Jurkat, Clone E6-1 (cell line): ENCODE data around the gene CORO7.

Source experiments
- DNase-seq: peaks from one replicate; pipeline ENCODE4 v3.0.0-alpha.2; 2011; ENCODE audit warnings: low read depth, low spot score
- H3K4me3 ChIP-seq: 2 replicates; pipeline ENCODE4 v1.5.1; 2011; ENCODE audit warnings: mild to moderate bottlenecking, low read length, control low read depth, moderate library complexity

The CORO7 gene

DNA sequence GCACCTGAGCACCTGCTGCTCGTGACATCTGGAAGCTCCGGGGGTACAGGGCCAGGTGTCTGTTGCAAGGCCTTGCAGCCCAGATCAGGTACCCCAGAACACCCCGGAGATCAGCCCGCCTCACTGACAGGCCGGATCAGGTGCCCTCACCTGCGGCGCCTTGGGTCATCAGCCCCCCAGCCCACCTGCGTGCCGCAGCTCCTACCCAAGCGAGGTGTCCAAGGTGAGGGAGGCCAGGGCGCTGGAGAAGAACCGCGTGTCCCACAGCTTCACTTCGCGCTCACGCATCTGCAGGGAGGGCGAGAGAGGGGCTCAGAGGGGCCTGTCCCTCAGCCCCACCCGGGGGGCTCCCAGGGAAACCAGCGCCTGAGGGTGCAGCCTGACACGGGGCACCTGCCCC, 28.6 kb downstream of the CORO7 start:
- no peak overlapping the region for H3K4me3 ChIP-seq
- DNase-seq = no peak

DNA sequence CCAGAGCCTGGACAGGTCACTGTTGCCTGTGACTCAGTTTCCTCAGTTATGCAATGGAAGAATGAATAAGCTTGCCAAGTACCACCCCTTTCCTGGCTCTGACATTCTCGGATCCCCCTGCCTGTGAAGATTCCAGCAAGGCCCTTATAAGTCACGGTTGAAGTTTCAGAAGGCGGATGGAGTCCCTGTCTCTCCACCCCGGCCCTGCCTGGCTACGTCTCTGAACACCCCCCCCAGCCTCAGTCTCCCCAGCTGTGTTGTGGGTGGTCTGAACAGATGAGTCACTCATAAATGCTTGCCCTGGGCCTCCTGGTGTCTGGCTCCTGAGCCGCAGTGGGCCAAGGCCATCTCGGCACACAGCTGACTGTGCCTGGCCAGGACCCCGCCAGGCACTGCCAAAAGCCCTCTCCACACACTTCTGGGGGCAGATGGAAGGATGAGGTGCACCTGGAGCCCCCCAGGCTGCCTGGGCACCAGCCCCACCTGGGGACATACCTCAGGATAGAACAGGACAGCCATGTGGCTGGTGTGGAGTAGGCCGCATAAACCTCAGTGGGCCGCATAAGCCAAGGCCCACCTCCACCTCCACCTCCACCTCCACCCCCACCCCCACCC, 29.3 kb downstream of the CORO7 start:
- no peak overlapping the region for H3K4me3 ChIP-seq
- DNase-seq = no peak

DNA sequence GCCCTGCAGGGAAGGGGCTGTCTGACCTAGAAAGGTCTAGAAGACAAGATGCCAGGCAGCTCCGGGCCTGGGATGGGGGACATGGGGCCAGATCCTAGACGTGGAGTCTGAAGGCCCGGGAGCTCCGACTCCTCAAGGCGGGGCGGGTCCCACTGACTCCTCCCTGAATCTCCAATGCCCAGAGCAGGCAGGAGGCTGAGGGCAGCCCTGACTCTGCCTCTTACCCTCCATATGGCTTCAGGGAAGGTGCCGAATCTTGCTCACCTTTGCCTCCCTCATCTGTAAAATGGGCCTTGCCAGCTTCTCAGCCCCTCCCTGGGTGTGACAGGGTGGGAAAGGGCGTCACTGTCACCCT, 30.0 kb downstream of the CORO7 start:
- no peak for DNase-seq

DNA sequence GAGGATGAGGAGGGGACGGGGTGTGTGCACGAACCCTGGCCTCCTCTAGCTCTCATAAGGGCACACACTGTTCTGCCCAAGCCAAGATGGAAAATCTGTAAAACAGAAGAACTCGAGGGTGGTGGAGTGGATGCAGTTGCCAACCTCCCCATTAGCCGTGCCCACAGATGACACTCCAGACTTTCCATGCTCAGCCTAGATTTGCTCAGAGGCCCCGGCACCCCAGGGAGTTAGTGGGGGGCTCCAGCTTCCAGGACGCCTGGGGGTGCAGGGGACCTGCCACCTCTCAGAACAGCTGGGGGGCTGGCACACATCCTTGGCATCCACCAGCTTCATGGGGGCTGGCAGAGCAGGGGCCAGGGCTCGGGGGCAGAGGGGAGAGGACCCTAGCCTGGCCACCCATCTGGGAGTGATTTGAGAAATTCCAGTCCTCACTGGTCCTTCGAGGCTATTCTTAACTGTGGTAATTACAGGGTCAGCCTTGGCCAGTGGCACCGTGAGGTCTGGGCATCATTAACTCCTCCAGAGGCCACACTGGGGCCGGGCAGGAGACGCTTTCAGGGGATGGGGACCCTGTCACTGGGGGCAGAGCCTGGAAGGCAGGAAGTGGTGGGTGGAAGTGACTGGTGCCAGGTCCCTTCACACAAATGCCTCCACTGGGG, 30.5 kb downstream of the CORO7 start:
- H3K4me3 ChIP-seq = no peak overlapping the region
- no peak for DNase-seq

More for the DNA sequence above, 30.0 kb downstream of the CORO7 start:
- no peak overlapping the region for H3K4me3 ChIP-seq

DNA sequence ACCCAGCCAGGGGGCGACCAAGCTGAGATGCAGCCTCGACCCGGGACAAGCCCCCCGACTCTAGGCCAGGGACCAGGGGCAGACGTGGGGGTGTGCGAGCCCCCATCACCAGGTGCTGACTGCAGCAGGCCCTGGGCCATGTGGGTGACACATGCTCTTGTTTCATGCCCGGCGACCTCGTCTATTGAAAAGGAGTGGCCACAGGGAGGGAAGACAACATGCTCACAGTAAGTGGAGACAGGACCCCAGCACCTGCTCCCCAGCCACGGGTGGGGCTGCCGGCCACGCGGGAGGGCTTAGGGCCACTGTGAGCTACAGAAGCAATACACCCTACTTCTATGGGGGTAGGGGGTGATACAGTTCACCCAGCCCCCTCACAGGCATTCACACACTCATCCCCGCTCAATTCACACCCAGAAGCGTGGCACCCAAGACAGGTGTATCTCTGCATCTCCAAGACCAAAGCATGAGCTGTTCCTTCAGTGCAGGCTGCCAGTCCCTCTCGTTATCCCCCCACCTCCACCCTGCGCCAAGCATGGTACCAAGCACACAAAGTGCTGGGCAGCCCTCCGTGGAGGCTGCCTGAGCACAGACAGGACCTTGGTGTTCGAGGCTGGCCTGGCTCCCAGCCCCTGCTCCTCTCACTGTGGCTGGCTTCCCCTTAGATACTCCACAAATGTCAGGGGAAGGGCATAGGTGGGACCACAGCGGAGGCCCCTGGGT, 31.2 kb downstream of the CORO7 start:
- H3K4me3 ChIP-seq = no peak overlapping the region
- no peak for DNase-seq

DNA sequence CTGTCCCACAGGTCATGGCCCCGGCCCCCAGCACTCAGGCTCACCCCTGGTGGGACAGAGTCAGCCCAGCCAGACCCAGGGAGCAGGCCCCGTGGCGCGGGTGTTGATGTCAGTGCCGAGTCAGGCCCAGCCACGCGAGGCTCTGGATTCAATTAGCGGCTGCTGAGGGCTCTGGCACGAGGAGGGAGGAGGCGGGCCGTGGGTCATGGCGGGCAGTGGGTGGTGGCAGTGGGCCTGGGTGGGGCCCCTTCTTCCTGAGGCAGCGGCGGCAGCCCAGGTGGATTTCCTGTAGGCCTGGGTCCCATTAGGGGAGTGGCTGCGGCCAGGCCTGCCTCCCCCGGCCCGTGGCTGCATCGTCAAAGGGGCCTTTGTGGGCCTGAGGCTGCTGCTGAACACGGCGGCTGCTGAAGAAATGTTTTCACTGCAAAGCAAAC, 31.9 kb downstream of the CORO7 start:
- DNase-seq = no peak
- no peak overlapping the region for H3K4me3 ChIP-seq

DNA sequence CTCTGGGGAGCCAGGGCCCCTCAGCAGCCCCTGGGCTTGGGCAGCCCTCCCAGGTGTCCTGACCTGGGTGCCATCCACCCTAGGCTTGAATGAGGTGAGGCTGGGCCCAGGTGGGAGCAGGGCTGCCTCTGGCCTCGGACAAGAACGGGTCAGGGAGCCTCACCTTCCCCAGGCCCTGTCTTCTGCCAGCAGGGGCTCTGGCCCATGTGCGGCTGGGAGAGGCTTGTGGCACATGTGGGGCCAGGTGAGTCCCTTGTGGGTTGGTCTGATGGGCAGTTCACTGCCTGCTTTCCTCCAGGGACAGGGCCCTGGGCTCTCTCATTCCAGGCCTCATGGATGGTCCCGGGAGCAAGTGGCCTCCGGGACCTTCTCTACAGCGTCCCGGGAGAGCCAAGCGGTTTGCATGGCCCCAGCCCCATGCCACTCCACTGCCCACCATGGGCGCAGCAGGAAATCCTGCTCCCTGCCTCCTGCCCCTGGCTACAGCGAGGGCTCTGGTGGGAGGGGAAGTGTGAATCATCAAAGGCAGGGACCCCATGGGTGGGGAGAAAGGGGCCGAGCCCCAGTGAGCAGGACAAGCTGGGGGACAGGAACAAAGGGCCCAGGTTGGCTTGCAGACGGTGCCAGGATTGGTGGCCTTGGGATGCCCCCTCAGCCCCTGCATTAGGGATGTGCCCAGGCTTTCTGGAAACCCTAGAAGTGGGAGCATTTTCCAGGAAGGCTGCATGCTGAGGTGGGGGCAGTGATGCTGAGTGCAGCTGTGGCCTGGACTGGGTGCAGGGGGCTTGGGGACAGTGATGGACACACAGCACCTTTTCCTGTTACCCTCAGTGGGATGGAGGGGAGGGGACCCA, 32.6 kb downstream of the CORO7 start:
- no peak overlapping the region for H3K4me3 ChIP-seq
- DNase-seq = no peak

DNA sequence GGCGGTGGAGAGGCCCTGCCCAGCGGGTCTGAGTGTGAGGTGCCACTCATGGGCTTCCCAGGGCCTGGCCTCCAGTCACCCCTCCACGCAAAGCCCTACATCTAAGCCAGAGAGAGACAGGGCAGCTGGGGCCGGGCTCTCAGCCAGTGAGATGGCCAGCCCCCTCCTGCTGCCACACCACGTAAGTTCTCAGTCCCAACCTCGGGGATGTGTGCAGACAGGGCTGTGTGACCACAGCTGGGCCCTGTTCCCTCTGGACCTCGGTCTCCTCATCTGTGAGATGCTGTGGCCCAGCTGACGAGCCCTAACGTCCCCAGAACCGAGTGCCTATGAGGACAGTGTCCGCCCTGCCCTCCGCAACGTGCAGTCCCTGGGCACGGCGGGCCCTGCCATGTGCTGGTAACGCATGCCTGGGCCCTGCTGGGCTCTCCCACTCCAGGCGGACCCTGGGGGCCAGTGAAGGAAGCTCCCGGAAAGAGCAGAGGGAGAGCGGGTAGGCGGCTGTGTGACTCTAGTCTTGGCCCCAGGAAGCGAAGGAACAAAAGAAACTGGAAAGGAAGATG, 33.5 kb downstream of the CORO7 start:
- DNase-seq = no peak
- no peak overlapping the region for H3K4me3 ChIP-seq

DNA sequence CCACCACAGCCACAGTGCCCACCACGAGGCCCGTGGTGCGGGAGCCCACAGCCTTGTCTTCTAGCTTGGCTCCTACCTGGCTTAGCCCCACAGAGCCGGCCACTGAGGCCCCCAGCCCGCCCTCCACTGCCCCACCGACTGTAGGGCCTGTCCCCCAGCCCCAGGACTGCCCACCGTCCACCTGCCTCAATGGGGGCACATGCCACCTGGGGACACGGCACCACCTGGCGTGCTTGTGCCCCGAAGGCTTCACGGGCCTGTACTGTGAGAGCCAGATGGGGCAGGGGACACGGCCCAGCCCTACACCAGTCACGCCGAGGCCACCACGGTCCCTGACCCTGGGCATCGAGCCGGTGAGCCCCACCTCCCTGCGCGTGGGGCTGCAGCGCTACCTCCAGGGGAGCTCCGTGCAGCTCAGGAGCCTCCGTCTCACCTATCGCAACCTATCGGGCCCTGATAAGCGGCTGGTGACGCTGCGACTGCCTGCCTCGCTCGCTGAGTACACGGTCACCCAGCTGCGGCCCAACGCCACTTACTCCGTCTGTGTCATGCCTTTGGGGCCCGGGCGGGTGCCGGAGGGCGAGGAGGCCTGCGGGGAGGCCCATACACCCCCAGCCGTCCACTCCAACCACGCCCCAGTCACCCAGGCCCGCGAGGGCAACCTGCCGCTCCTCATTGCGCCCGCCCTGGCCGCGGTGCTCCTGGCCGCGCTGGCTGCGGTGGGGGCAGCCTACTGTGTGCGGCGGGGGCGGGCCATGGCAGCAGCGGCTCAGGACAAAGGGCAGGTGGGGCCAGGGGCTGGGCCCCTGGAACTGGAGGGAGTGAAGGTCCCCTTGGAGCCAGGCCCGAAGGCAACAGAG, 34.2 kb downstream of the CORO7 start:
- no peak for DNase-seq

DNA sequence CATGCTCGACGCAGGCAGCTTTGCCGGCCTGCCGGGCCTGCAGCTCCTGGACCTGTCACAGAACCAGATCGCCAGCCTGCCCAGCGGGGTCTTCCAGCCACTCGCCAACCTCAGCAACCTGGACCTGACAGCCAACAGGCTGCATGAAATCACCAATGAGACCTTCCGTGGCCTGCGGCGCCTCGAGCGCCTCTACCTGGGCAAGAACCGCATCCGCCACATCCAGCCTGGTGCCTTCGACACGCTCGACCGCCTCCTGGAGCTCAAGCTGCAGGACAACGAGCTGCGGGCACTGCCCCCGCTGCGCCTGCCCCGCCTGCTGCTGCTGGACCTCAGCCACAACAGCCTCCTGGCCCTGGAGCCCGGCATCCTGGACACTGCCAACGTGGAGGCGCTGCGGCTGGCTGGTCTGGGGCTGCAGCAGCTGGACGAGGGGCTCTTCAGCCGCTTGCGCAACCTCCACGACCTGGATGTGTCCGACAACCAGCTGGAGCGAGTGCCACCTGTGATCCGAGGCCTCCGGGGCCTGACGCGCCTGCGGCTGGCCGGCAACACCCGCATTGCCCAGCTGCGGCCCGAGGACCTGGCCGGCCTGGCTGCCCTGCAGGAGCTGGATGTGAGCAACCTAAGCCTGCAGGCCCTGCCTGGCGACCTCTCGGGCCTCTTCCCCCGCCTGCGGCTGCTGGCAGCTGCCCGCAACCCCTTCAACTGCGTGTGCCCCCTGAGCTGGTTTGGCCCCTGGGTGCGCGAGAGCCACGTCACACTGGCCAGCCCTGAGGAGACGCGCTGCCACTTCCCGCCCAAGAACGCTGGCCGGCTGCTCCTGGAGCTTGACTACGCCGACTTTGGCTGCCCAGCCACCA, 35.1 kb downstream of the CORO7 start:
- no peak overlapping the region for H3K4me3 ChIP-seq
- DNase-seq = no peak

More for the DNA sequence above, 34.2 kb downstream of the CORO7 start:
- H3K4me3 ChIP-seq = no peak overlapping the region

DNA sequence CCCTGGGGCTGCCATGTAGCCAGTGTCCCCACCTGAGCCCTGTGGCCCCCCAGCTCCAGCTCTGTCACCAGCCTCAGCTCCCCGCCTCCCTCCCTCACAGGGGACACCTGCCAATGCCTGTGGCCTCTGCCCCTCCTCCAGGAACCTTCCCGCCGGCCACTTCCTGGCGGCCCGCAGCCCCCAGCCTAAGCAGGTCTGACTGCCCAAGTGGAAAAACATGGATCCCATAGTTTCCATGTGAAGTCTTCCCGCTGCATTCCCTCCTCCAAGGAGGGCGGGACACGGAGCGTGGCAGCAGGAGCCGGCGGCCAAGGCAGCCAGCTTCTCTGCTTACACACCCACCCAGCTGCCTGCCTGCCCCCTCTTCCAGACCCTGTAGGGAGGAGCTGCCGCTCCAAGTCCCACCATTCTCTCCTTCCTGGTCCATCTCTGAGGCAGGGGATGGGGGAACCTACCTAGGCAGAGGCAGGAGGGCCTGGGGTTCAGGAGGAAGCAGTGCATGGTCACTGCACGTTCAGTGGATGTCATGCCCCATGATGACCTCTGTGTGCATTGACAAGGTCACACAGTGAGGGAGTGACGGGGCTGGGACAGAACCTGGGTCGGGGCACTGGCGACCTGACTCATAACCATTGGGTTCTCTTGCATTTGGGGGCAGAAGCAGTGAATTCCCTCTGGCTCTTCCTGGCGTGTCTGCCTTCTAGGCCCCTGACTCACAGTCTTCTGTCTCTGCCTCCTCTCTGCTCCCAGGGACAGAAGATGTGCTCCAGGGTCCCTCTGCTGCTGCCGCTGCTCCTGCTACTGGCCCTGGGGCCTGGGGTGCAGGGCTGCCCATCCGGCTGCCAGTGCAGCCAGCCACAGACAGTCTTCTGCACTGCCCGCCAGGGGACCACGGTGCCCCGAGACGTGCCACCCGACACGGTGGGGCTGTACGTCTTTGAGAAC, 36.0 kb downstream of the CORO7 start:
- no peak overlapping the region for H3K4me3 ChIP-seq
- DNase-seq = no peak

DNA sequence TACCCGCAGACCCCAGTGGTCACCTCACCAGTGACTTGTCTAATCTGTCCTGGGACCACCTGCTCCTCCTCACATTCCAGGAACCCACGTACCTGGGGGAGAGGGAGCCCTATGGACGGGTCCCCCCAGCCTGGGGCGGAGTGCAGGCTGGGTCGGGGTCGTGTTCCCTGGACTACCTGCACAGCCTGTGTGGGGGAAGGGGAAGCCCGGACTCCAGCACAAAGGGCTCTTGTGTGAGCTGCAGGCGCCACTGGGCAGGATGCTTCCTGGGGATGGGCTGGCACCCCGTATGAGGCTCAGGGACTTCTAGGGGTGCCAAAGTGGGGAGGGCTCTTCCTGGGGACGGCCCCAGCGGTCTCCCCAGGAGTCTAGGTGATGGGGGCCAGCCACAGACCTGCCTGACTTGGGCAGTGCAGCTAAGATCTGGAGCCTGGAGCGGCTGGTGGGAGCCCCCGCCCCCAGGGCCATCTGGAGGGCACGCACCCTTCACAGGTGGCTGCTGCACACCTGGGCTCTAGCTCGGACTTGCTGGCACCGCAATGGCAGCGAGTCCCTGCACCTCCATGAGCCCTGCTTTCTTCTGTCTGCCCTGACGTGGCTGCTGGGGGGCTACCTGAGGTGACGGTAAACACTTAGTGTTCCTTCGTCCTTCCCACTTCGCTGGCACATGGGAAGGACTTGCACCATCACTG, 37.3 kb downstream of the CORO7 start:
- no peak for DNase-seq
- no peak overlapping the region for H3K4me3 ChIP-seq

DNA sequence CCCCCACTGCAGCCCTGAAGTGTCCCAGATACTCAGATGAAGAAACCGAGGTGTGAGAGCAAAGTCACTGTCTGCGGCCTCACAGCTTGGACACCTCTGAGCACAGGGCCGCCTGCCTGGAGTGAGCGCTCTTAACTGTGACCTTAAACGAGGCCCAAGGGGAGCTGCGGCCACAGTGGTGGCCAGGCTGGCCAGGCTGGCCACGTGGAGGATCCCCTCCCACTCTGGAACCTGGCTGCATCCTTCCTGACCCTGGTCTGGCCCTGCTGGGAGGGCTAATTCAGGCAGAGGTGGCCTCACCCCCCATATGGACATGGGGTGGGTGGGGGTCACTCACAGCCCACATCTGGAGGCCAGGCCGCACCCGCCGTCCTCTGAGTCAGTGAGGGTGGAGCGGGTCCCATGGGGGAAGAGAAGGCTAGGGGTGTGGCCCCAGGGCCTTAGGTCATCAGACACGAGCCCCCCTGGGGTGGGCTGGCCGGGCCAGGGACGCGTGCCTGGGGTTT, 38.2 kb downstream of the CORO7 start:
- no peak for DNase-seq
- H3K4me3 ChIP-seq = no peak overlapping the region

DNA sequence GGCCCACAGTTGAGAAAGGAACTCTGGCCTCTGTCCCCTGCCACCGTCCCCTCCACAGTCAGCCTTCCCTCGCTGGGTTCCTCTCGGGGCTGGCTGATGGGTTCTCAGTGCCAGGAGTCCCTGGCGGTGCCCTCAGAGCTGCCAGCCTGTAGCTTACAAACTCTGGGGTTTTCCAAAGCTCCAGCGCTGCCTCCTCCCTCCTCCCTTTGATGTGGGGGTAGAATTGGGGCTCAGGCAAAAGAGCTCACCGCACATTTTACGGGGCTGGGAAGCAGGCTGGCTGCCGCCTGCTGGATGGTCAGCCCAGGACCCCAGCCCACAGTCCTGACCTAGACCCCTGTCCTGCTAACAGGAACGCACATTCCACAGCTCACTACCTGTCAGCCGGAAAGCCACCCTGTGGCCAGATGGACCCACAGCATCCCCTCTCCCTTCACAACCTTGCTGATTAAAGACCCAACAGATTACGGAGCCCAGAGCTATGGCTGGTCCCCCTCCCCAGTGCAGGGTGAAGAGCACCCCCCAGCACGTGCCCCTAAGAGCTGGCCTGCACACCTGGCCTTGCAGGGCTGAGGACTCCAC, 38.7 kb downstream of the CORO7 start:
- DNase-seq = no peak
- H3K4me3 ChIP-seq = no peak overlapping the region

DNA sequence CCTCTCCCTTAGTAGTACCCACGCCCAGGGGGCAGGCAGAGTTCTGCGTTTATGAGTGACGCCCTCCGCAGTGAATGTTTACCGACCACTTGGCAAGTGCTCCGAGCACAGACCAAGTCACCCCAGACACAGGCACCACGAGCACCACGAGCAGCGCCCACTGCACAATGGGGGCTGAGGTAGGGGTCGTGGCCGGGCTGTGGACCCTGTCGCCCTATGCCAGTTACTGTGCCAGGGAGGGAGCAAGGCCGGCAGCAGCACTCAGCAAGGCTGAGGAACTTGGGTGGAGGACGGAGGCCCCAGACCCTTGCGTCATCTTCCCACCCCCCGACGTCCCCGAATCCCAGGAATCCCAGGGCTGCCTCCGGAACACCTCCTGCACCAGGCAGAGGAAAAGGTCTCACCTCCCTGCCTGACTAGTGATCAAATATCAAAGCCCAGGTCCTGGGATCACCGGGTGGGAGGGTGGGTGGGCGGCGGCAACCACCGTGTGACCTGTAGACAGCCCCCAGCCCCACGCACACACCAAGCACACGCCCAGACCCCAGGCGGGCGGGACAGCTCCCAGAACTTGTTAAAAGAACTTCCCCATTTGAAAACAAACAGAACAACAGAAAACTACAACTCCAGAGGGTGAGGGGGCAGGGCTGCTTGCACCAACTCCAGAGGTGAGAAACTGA, 39.4 kb downstream of the CORO7 start:
- no peak for DNase-seq
- no peak overlapping the region for H3K4me3 ChIP-seq
